ENCODE results near the gene P3H2.
"Not testable (repeated sequence)": the region's sequence is repeated elsewhere in the genome, so short reads cannot be mapped to it uniquely, and the experiment has no call there.

The P3H2 gene

GRCh38 chr3:190120269-190121060 is at the start of gene P3H2:
Gene P3H2 (minus strand): TSS chr3:190120897. CDS start chr3:190120731, 166 bp downstream.
- DNase-seq = peak; percentile 73

GRCh38 chr3:190169877-190170276 is 49.2 kb upstream of the P3H2 start:
- DNase-seq = no peak

GRCh38 chr3:190169243-190169642 is 48.5 kb upstream of the P3H2 start:
- DNase-seq = no peak

- DNase-seq = no peak
Observed at GRCh38 chr3:190167936-190168680, 47.4 kb upstream of the P3H2 start.

- DNase-seq = no peak
Observed at GRCh38 chr3:190166948-190167347, 46.3 kb upstream of the P3H2 start.

- no peak for DNase-seq
Observed at GRCh38 chr3:190165253-190165652, 44.6 kb upstream of the P3H2 start.

GRCh38 chr3:190162013-190162412 is 41.3 kb upstream of the P3H2 start:
- not testable (repeated sequence) for DNase-seq

- no peak for DNase-seq
Observed at GRCh38 chr3:190159902-190160435, 39.3 kb upstream of the P3H2 start.

GRCh38 chr3:190158261-190158660 is 37.6 kb upstream of the P3H2 start:
- DNase-seq = no peak

- no peak for DNase-seq
Observed at GRCh38 chr3:190155752-190156151, 35.1 kb upstream of the P3H2 start.

GRCh38 chr3:190150681-190151080 is 30.0 kb upstream of the P3H2 start:
- DNase-seq = no peak

- DNase-seq = not testable (repeated sequence)
Observed at GRCh38 chr3:190149830-190150619, 29.3 kb upstream of the P3H2 start.

GRCh38 chr3:190144793-190145192 is 24.1 kb upstream of the P3H2 start:
- DNase-seq = not testable (repeated sequence)

- no peak for DNase-seq
Observed at GRCh38 chr3:190142041-190142440, 21.3 kb upstream of the P3H2 start.

GRCh38 chr3:190139365-190139764 is 18.7 kb upstream of the P3H2 start:
- no peak for DNase-seq

GRCh38 chr3:190132371-190132770 is 11.7 kb upstream of the P3H2 start:
- no peak for DNase-seq

GRCh38 chr3:190131329-190131728 is 10.6 kb upstream of the P3H2 start:
- no peak for DNase-seq

GRCh38 chr3:190130696-190131095 is 10.0 kb upstream of the P3H2 start:
- DNase-seq = no peak

- DNase-seq = no peak
Observed at GRCh38 chr3:190130037-190130436, 9.3 kb upstream of the P3H2 start.

- no peak for DNase-seq
Observed at GRCh38 chr3:190127797-190128196, 7.1 kb upstream of the P3H2 start.

GRCh38 chr3:190127195-190127594 is 6.5 kb upstream of the P3H2 start:
- no peak for DNase-seq

- DNase-seq = no peak
Observed at GRCh38 chr3:190125436-190126068, 4.9 kb upstream of the P3H2 start.

GRCh38 chr3:190124067-190124466 is 3.4 kb upstream of the P3H2 start:
- no peak for DNase-seq

All from RPMI8226 (cell line).